ENCODE data around the gene TMEM33. TPM values are rescaled to one million over a fixed set of nuclear protein-coding genes. Genes with fewer than 3 reads are reported as not detected.

Gene TMEM33
- total RNA-seq, 1 experiment from 2014 or later: 82.4 TPM

- no peaks in the 10 kb centered on the region for H3K9me2 ChIP-seq (ENCODE audit: insufficient read depth)
- H3K4me3 ChIP-seq (replicated peaks in 1 of 2; ENCODE audit: low read depth in 1 of 2, low read length in 2 of 2): no peak overlapping the region
- no peak overlapping the region for H3K27ac ChIP-seq (ENCODE audit: low read depth, low read length)
- no peaks in the 10 kb centered on the region for H4K20me1 ChIP-seq (ENCODE audit: insufficient read depth)
- POLR2A ChIA-PET: no interaction called here
- H3K9me3 ChIP-seq (ENCODE audit: control insufficient read depth in 1 of 2, insufficient read depth in 1 of 2, low read depth in 1 of 2, low read length in 2 of 2): no peaks in the 10 kb centered on the region
- no peak for ATAC-seq
- no peak overlapping the region for H3K9ac ChIP-seq (ENCODE audit: low read length)
- H3K27me3 ChIP-seq (ENCODE audit: insufficient read depth, low read length): no peaks in the 10 kb centered on the region
- RAD21 ChIA-PET (ENCODE audit: low non-redundant PET in 1 of 2, low total read pairs in 2 of 2, uncharacterized antibody in 2 of 2, unreplicated experiment in 2 of 2): no interaction called here
- no peak overlapping the region for H3K4me2 ChIP-seq (ENCODE audit: low read length)
- CTCF ChIA-PET: no interaction called here
- no peak for TF ChIP-seq EZH2 (IDR thresholded peaks at IDR 0.05)
- TF ChIP-seq CTCF (IDR thresholded peaks at IDR 0.05 in 2 of 3, conservative IDR thresholded peaks at IDR 0.05 in 1 of 3; ENCODE audit: borderline replicate concordance in 1 of 3, insufficient read depth in 1 of 3, low read depth in 2 of 3, low read length in 2 of 3): no peak
- no peak for TF ChIP-seq SRF (IDR thresholded peaks at IDR 0.05; ENCODE audit: low read depth)
- TF ChIP-seq YY1 (IDR thresholded peaks at IDR 0.05; ENCODE audit: extremely low read depth, insufficient replicate concordance, low read depth, low read length): no peak
- no peak for TF ChIP-seq ZNF274 (IDR thresholded peaks at IDR 0.05; ENCODE audit: low read depth, low read length)
- H3K36me3 ChIP-seq (ENCODE audit: control insufficient read depth in 1 of 2, insufficient read depth in 2 of 2, low read length in 2 of 2): no peaks in the 10 kb centered on the region
- H3K79me2 ChIP-seq (ENCODE audit: insufficient read depth, low read length): no peaks in the 10 kb centered on the region
- intact Hi-C loops (cut with micrococcal nuclease): no loop called here
- no peaks in the 10 kb centered on the region for H3K4me1 ChIP-seq (ENCODE audit: control insufficient read depth in 1 of 2, insufficient read depth in 2 of 2, low read length in 2 of 2)
- no peak for DNase-seq (ENCODE audit: low read depth, low spot score)
- BruUV-seq (replicated peaks): no TSS peak
- H2AFZ ChIP-seq (ENCODE audit: low read depth, low read length, poor library complexity, severe bottlenecking): no peak overlapping the region
Observed at GRCh38 chr4:41969671-41970070, 34.4 kb downstream of the TMEM33 start.

- Histone ChIP-seq H3K27me3 (ENCODE audit: insufficient read depth, low read length) (no peaks in the 10 kb centered on the region), H2AFZ (ENCODE audit: low read depth, low read length, poor library complexity, severe bottlenecking) (no peak overlapping the region), H3K36me3 (ENCODE audit: control insufficient read depth in 1 of 2, insufficient read depth in 2 of 2, low read length in 2 of 2) (no peaks in the 10 kb centered on the region), H3K4me3 (replicated peaks in 1 of 2; ENCODE audit: low read depth in 1 of 2, low read length in 2 of 2) (no peak overlapping the region), H4K20me1 (ENCODE audit: insufficient read depth) (no peaks in the 10 kb centered on the region), H3K4me1 (ENCODE audit: control insufficient read depth in 1 of 2, insufficient read depth in 2 of 2, low read length in 2 of 2) (no peaks in the 10 kb centered on the region), H3K4me2 (ENCODE audit: low read length) (no peak overlapping the region), H3K9me3 (ENCODE audit: control insufficient read depth in 1 of 2, insufficient read depth in 1 of 2, low read depth in 1 of 2, low read length in 2 of 2) (no peaks in the 10 kb centered on the region), H3K27ac (ENCODE audit: low read depth, low read length) (no peak overlapping the region), H3K9me2 (ENCODE audit: insufficient read depth) (no peaks in the 10 kb centered on the region), H3K79me2 (ENCODE audit: insufficient read depth, low read length) (no peaks in the 10 kb centered on the region), H3K9ac (ENCODE audit: low read length) (no peak overlapping the region)
- RAD21 ChIA-PET (ENCODE audit: low non-redundant PET in 1 of 2, low total read pairs in 2 of 2, uncharacterized antibody in 2 of 2, unreplicated experiment in 2 of 2): no interaction called here
- no peak for TF ChIP-seq ELF1 (IDR thresholded peaks at IDR 0.05; ENCODE audit: borderline replicate concordance, low read depth)
- no peak for TF ChIP-seq ZBTB33 (IDR thresholded peaks at IDR 0.05; ENCODE audit: extremely low read depth, insufficient replicate concordance, low read length)
- no peak for TF ChIP-seq ZNF274 (IDR thresholded peaks at IDR 0.05; ENCODE audit: low read depth, low read length)
- CTCF ChIA-PET: no interaction called here
- intact Hi-C loops (cut with micrococcal nuclease): no loop called here
- BruUV-seq (replicated peaks): no TSS peak
- no peak for ATAC-seq
- no peak for DNase-seq (ENCODE audit: low read depth, low spot score)
- POLR2A ChIA-PET: no interaction called here
Observed at GRCh38 chr4:41975341-41975740, 40.1 kb downstream of the TMEM33 start.

Measured in HCT116 (cell line).